GM12878 (cell line): ENCODE measurements around the gene NSG1. TPM values are rescaled to one million over a fixed set of nuclear protein-coding genes. Genes with fewer than 3 reads are reported as not detected.

Source experiments
- ATAC-seq: fragments of 200-7000 bp; cut with Tn5 transposase; 3 replicates; pipeline ENCODE4 v1.9.1; 2020; ENCODE audit warnings: mild to moderate bottlenecking, moderate library complexity
- BruUV-seq: library from RNA; stranded (reverse); fragments of 400-500 nt; replicated peaks from 2 replicates; lab custom pipeline; 2021; lab: Mats Ljungman, UMichigan
- CTCF ChIA-PET: fragments of 300-600 bp; sonication (Branson Sonifier 250); formaldehyde crosslinking; extraction: SDS; loops from one replicate; lab custom pipeline; 2021; ENCODE audit warnings: inconsistent platforms; lab: Yijun Ruan, JAX
- POLR2A ChIA-PET: fragments of 350-600 bp; formaldehyde crosslinking; extraction: SDS; loops from one replicate; lab custom pipeline; 2021; ENCODE audit warnings: inconsistent platforms; lab: Charles Lee
- RAD21 ChIA-PET: fragments of 300-600 bp; sonication (Branson Sonifier 250); formaldehyde crosslinking; loops from one replicate; lab custom pipeline; 2023; ENCODE audit warnings: antibody characterized with exemption; ENCODE audit not compliant: unreplicated experiment; lab: Charles Lee
- SMC1A ChIA-PET: fragments of 300-600 bp; sonication (Branson Sonifier 250); formaldehyde crosslinking; loops from one replicate; lab custom pipeline; 2023; ENCODE audit not compliant: unreplicated experiment, uncharacterized antibody; lab: Charles Lee
- DNase-seq: peaks from one replicate; pipeline ENCODE4 v3.0.0-alpha.2; 2011; ENCODE audit warnings: low read depth, low spot score
- FAIRE-seq: peaks from 3 replicates; lab custom pipeline; 2011; peaks lifted over from hg19 to GRCh38; lab: Jason Lieb, UNC
- H2AFZ ChIP-seq: 2 replicates; pipeline ENCODE4 v1.6.0; 2011; ENCODE audit warnings: low read depth, low read length, control low read depth; ENCODE audit not compliant: control insufficient read depth
- H3K27ac ChIP-seq: 2 replicates; pipeline ENCODE4 v1.5.1; 2011; ENCODE audit warnings: control low read depth; ENCODE audit not compliant: control insufficient read depth, insufficient read depth
- H3K27me3 ChIP-seq, 2 experiments: replicated peaks in 1 of 2; 2 replicates each; pipeline versions ENCODE4 v1.6.0 to v1.6.1; 2011; ENCODE audit warnings: low read length in 1 of 2; ENCODE audit not compliant: control insufficient read depth in 2 of 2, insufficient read depth in 2 of 2
- H3K36me3 ChIP-seq, 2 experiments: 2 replicates each; pipeline ENCODE4 v1.5.1; 2011; ENCODE audit warnings: low read length in 1 of 2; ENCODE audit not compliant: control insufficient read depth in 2 of 2, insufficient read depth in 2 of 2
- H3K4me1 ChIP-seq: 2 replicates; pipeline ENCODE4 v1.6.1; 2011; ENCODE audit warnings: mild to moderate bottlenecking, low read length, moderate library complexity, mixed read lengths; ENCODE audit not compliant: control insufficient read depth, insufficient read depth
- H3K4me2 ChIP-seq: 2 replicates; pipeline ENCODE4 v1.6.0; 2011; ENCODE audit warnings: control low read depth; ENCODE audit not compliant: control insufficient read depth, insufficient read depth
- H3K4me3 ChIP-seq: fragments of 200-600 bp; sonication (generic); 2 replicates; pipeline ENCODE4 v1.5.1; 2016
- H3K79me2 ChIP-seq: 2 replicates; pipeline ENCODE4 v1.6.0; 2011; ENCODE audit warnings: low read length; ENCODE audit not compliant: control insufficient read depth, insufficient read depth
- H3K9ac ChIP-seq: 2 replicates; pipeline ENCODE4 v1.8.0; 2011; ENCODE audit warnings: low read length, control low read depth, mixed read lengths; ENCODE audit not compliant: control insufficient read depth, insufficient read depth
- H3K9me3 ChIP-seq: replicated peaks from 3 replicates; pipeline ENCODE4 v1.5.1; 2011; ENCODE audit warnings: mild to moderate bottlenecking, low read length; ENCODE audit not compliant: control insufficient read depth, insufficient read depth
- H4K20me1 ChIP-seq: 2 replicates; pipeline ENCODE4 v1.6.0; 2011; ENCODE audit not compliant: control insufficient read depth, insufficient read depth
- E2F4 ChIP-seq: IDR thresholded peaks from 2 replicates; pipeline ENCODE4 v1.6.1; 2012; ENCODE audit warnings: low read depth, low read length, improper control_type of control experiment
- NFYB ChIP-seq: IDR thresholded peaks from 2 replicates; pipeline ENCODE4 v1.6.1; 2011; ENCODE audit warnings: low read depth, mild to moderate bottlenecking, low read length, improper control_type of control experiment, moderate library complexity; ENCODE audit not compliant: insufficient read depth
- PAX8 ChIP-seq: fragments of 450-650 bp; IDR thresholded peaks from 2 replicates; pipeline ENCODE4 v1.6.1; 2017; ENCODE audit warnings: mild to moderate bottlenecking, moderate library complexity
- PML ChIP-seq: IDR thresholded peaks from 2 replicates; pipeline ENCODE4 v1.6.1; 2012; ENCODE audit warnings: low read length, inconsistent platforms
- RAD21 ChIP-seq: IDR thresholded peaks from 2 replicates; pipeline ENCODE4 v1.6.1; 2011; ENCODE audit warnings: mild to moderate bottlenecking, low read depth, low read length, moderate library complexity; ENCODE audit not compliant: insufficient read depth
- RELA ChIP-seq: fragments of 450-650 bp; IDR thresholded peaks from 2 replicates; pipeline ENCODE4 v1.8.0; 2014; ENCODE audit warnings: borderline replicate concordance; ENCODE audit not compliant: partially characterized antibody
- STAT1 ChIP-seq: fragments of 450-650 bp; conservative IDR thresholded peaks from 2 replicates; pipeline ENCODE4 v1.6.1; 2014; ENCODE audit warnings: antibody characterized with exemption, mild to moderate bottlenecking
- TAF1 ChIP-seq: IDR thresholded peaks from 2 replicates; pipeline ENCODE4 v1.6.1; 2011; ENCODE audit warnings: mild to moderate bottlenecking, low read depth, low read length, borderline replicate concordance
- WGBS: methylation state at CpG from one replicate; pipeline ENCODE4 v1.1.6; 2016; ENCODE audit warnings: low lambda C conversion rate; ENCODE audit not compliant: insufficient replicate concordance, insufficient coverage; ENCODE audit errors: missing lambda C conversion rate; 5-methylcytosine and 5-hydroxymethylcytosine counted together
- in situ Hi-C: fragments of 300-500 bp; cut with MboI; formaldehyde crosslinking; loops from 9 replicates; pipeline ENCODE4 v1.14.3; 2018; ENCODE audit warnings: mixed read lengths
- intact Hi-C: fragments of 100-400 bp; cut with micrococcal nuclease; formaldehyde crosslinking; loops from one replicate; pipeline ENCODE4 v1.14.2; 2022; ENCODE audit not compliant: unreplicated experiment
- polyA plus RNA-seq, 11 experiments: library from polyadenylated mRNA; depleted of rRNA in 4 of 11; unstranded in 6 of 11; stranded (reverse) in 5 of 11; fragments of >200 nt; fragmentation: Nextera tagmentation in 4 of 11; fragmentation: Illumina TruSeq in 1 of 11; extraction: Ambion mirVana in 4 of 11; extraction: Trizol in 1 of 11; gene quantifications; 1 replicate in 1 of 11; 2 replicates in 10 of 11; pipeline versions ENCODE4 v1.2.1 to v1.2.3, GENCODE V29; 2011 to 2016; ENCODE audit warnings: inconsistent platforms in 2 of 11, missing spikeins in 2 of 11, low read depth in 1 of 11
- total RNA-seq, 4 experiments: library from RNA; depleted of rRNA in 3 of 4; stranded (reverse); fragments of >200 nt in 3 of 4; fragmentation: Illumina TruSeq in 1 of 4; extraction: Trizol in 1 of 4; gene quantifications; 2 replicates each; pipeline versions ENCODE4 v1.2.1 to v1.2.3, GENCODE V29; 2013 to 2021
- TF ChIP-seq, protein P1 (sequence below): fragments of 150-350 bp; IDR thresholded peaks from 2 replicates; pipeline ENCODE4 v1.6.1; 2016; ENCODE audit warnings: low read depth, low read length
- TF ChIP-seq, protein P2 (sequence below): fragments of 450-650 bp; IDR thresholded peaks from 2 replicates; pipeline ENCODE4 v1.6.1; 2016; ENCODE audit warnings: mild to moderate bottlenecking
- TF ChIP-seq, protein P3 (sequence below): IDR thresholded peaks from 2 replicates; pipeline ENCODE4 v1.6.1; 2011; ENCODE audit warnings: borderline replicate concordance, low read depth, mild to moderate bottlenecking, moderate library complexity, mixed read lengths, low read length; ENCODE audit not compliant: insufficient read depth; ENCODE audit errors: extremely low read length

NSG1 gene
- total and polyA plus RNA-seq, 10 of the 15 experiments (the other 5 are each of a cell fraction or from before 2014, with no cell fraction given), result 0.03 to 0.19 (median 0.10) TPM; not detected in 5

DNA sequence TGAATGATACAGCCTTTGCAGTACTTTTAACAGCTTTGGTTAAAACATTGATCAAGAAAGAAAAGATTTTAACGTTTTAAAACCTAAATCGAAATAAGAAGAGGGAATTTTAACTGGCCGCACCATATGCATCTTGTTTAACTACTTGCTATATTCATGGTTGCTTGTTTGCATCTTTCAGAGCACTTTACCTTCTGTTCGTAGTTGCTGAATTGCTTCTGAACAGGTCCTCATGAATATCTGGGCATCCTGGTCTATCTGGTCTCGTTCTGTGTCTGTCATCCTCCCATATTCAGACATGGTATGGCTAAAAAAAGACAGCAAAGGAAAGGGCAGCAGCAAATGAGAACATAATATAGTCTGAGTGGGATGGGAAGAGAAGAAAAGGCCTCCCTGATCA is 72.3 kb downstream of the NSG1 start:
- Histone ChIP-seq H3K4me2 (no peak overlapping the region), H3K9me3 (no peaks in the 10 kb centered on the region), H2AFZ (no peak overlapping the region), H3K36me3 (peaks cover 10 to 13% of the 10 kb centered on the region in 2 experiments; a peak in 3 of 4 replicates), H3K79me2 (no peaks in the 10 kb centered on the region), H3K4me1 (no peaks in the 10 kb centered on the region), H3K27me3 (no peaks in the 10 kb centered on the region), H3K4me3 (no peak overlapping the region), H4K20me1 (no peaks in the 10 kb centered on the region), H3K9ac (no peak overlapping the region), H3K27ac (no peak overlapping the region)
- TF ChIP-seq NFYB, result no peak
- 95% methylated on average over 5 of the region's 5 CpGs for WGBS
- BruUV-seq, result no TSS peak
- ChIA-PET RAD21 (no interaction called here), CTCF (interaction anchor here (1.0 kb wide), 1 partner anchor 230 kb away, joined by 3 read pairs; no protein-coding TSS in a partner anchor), POLR2A (no interaction called here), SMC1A (no interaction called here)
- in situ Hi-C loops, result no loop called here
- DNase-seq (no peak), ATAC-seq (no peak), FAIRE-seq (no peak)
- intact Hi-C loops, result no loop called here

- FAIRE-seq (no peak), ATAC-seq (no peak), DNase-seq (no peak)
- in situ Hi-C loops (no loop called here), intact Hi-C loops (no loop called here)
- RAD21 ChIA-PET, result no interaction called here
- CTCF ChIA-PET, result no interaction called here
- Histone ChIP-seq H3K4me1 (no peaks in the 10 kb centered on the region), H2AFZ (no peak overlapping the region), H3K79me2 (no peaks in the 10 kb centered on the region), H4K20me1 (no peaks in the 10 kb centered on the region), H3K4me3 (no peak overlapping the region), H3K27me3 (no peaks in the 10 kb centered on the region), H3K36me3 (peaks cover 10 to 13% of the 10 kb centered on the region in 2 experiments; a peak in 3 of 4 replicates), H3K27ac (no peak overlapping the region), H3K4me2 (no peak overlapping the region), H3K9ac (no peak overlapping the region), H3K9me3 (no peaks in the 10 kb centered on the region)
- POLR2A ChIA-PET, result no interaction called here
- SMC1A ChIA-PET, result interaction anchor here (0.6 kb wide), 1 partner anchor 14 kb away, joined by 3 read pairs; no protein-coding TSS in a partner anchor
- no TSS peak for BruUV-seq
- 89% methylated on average over 6 of the region's 6 CpGs for WGBS
- no peak for TF ChIP-seq STAT1
- TF ChIP-seq PAX8, result no peak
- no peak for TF ChIP-seq TAF1
- TF ChIP-seq, protein P1, sequence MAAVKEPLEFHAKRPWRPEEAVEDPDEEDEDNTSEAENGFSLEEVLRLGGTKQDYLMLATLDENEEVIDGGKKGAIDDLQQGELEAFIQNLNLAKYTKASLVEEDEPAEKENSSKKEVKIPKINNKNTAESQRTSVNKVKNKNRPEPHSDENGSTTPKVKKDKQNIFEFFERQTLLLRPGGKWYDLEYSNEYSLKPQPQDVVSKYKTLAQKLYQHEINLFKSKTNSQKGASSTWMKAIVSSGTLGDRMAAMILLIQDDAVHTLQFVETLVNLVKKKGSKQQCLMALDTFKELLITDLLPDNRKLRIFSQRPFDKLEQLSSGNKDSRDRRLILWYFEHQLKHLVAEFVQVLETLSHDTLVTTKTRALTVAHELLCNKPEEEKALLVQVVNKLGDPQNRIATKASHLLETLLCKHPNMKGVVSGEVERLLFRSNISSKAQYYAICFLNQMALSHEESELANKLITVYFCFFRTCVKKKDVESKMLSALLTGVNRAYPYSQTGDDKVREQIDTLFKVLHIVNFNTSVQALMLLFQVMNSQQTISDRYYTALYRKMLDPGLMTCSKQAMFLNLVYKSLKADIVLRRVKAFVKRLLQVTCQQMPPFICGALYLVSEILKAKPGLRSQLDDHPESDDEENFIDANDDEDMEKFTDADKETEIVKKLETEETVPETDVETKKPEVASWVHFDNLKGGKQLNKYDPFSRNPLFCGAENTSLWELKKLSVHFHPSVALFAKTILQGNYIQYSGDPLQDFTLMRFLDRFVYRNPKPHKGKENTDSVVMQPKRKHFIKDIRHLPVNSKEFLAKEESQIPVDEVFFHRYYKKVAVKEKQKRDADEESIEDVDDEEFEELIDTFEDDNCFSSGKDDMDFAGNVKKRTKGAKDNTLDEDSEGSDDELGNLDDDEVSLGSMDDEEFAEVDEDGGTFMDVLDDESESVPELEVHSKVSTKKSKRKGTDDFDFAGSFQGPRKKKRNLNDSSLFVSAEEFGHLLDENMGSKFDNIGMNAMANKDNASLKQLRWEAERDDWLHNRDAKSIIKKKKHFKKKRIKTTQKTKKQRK, result no peak
- no peak for TF ChIP-seq E2F4
- TF ChIP-seq, protein P2, sequence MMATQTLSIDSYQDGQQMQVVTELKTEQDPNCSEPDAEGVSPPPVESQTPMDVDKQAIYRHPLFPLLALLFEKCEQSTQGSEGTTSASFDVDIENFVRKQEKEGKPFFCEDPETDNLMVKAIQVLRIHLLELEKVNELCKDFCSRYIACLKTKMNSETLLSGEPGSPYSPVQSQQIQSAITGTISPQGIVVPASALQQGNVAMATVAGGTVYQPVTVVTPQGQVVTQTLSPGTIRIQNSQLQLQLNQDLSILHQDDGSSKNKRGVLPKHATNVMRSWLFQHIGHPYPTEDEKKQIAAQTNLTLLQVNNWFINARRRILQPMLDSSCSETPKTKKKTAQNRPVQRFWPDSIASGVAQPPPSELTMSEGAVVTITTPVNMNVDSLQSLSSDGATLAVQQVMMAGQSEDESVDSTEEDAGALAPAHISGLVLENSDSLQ, result no peak
- no peak for TF ChIP-seq RAD21
- TF ChIP-seq, protein P3, sequence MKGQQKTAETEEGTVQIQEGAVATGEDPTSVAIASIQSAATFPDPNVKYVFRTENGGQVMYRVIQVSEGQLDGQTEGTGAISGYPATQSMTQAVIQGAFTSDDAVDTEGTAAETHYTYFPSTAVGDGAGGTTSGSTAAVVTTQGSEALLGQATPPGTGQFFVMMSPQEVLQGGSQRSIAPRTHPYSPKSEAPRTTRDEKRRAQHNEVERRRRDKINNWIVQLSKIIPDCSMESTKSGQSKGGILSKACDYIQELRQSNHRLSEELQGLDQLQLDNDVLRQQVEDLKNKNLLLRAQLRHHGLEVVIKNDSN, result no peak
- no peak for TF ChIP-seq RELA
- no peak for TF ChIP-seq PML
Observed at GRCh38 chr4:4460759-4461158, 73.9 kb downstream of the NSG1 start.
